ENCODE measurements around the gene PRCC. TPM values are rescaled to one million over a fixed set of nuclear protein-coding genes. Genes with fewer than 3 reads are reported as not detected.

PRCC gene
- total and polyA plus RNA-seq, 2 of the 8 experiments (the other 6 are each of a cell fraction or from before 2014, with no cell fraction given): 95.2 to 115 TPM

DNA sequence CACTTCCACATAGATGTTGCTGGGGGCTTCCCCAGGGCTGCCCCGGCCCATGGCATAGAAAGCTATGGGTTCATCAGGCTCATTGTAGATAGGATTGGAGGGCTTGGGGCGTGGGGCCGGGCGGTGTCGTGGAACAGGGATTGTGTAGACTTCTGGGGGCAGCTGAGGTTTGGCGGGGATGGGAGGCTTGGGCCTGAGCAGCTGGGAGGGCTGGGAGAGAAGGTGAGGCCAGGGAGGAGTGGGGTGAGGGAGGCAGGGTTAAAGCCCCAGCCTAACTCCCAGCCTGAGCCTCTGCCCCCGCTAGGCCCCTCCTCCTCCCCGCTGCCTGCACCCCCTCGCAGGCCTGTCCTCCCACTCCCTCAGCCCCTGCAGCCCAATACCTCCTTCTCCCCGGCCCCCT, 41.9 kb downstream of the PRCC start:
- Histone ChIP-seq H3K9me3 (ENCODE audit: insufficient read depth in 2 of 2, low read depth in 1 of 2, low read length in 1 of 2) (no peaks in the 10 kb centered on the region), H3K23me2 (ENCODE audit: low read depth, low read length) (peaks cover 2% of the 10 kb centered on the region; the same call in 1 of the 2 replicates), H4K91ac (replicated peaks; ENCODE audit: insufficient read length, low read length) (no peak overlapping the region), H3K79me2 (ENCODE audit: control insufficient read depth in 1 of 2, insufficient read depth in 2 of 2, low read length in 2 of 2) (no peaks in the 10 kb centered on the region), H3K4me3 (ENCODE audit: extremely low read depth in 1 of 4, insufficient read depth in 2 of 4, low read depth in 3 of 4, low read length in 4 of 4) (no peak overlapping the region), H3K4ac (replicated peaks; ENCODE audit: insufficient read length, low read depth, low read length) (no peak overlapping the region), H4K20me1 (replicated peaks in 1 of 2; ENCODE audit: control insufficient read depth in 1 of 2, insufficient read depth in 2 of 2, low read length in 2 of 2) (no peaks in the 10 kb centered on the region), H3K4me1 (replicated peaks in 1 of 4; ENCODE audit: control insufficient read depth in 3 of 4, insufficient read depth in 4 of 4, low read length in 3 of 4) (peaks cover 0 to 9% (median 3%) of the 10 kb centered on the region in 4 experiments; a peak in 6 of 7 replicates), H2BK12ac (ENCODE audit: low read depth, low read length) (no peak overlapping the region), H3K36me3 (ENCODE audit: control insufficient read depth in 2 of 4, insufficient read depth in 4 of 4, low read length in 3 of 4) (no peaks in the 10 kb centered on the region), H3K4me2 (ENCODE audit: insufficient read depth in 1 of 2, low read depth in 2 of 2, low read length in 2 of 2) (no peak overlapping the region), H2BK5ac (ENCODE audit: low read depth, low read length) (no peak overlapping the region), H3K18ac (ENCODE audit: extremely low read depth, low read length) (no peak overlapping the region), H3K27me3 (replicated peaks in 1 of 4; ENCODE audit: control insufficient read depth in 3 of 4, extremely low read depth in 1 of 4, insufficient read depth in 3 of 4, low read length in 3 of 4) (peaks cover 0 to 27% (median 23%) of the 10 kb centered on the region in 4 experiments; a peak in 6 of 7 replicates), H2AK5ac (ENCODE audit: low read depth, low read length) (no peak overlapping the region), H3K9ac (replicated peaks in 1 of 4; ENCODE audit: extremely low read depth in 1 of 4, low read depth in 3 of 4, low read length in 3 of 4) (no peak overlapping the region), H3K79me1 (ENCODE audit: low read depth, low read length) (no peaks in the 10 kb centered on the region), H4K8ac (ENCODE audit: extremely low read depth, insufficient read depth, low read length) (peak overlapping the region; percentile 28; the same call in 1 of the 2 replicates), H2BK20ac (ENCODE audit: low read length) (no peak overlapping the region), H2BK120ac (replicated peaks; ENCODE audit: low read depth, low read length) (no peak overlapping the region), H3K23ac (ENCODE audit: insufficient read length) (no peak overlapping the region), H3K56ac (replicated peaks; ENCODE audit: insufficient read length, low read depth, low read length) (no peak overlapping the region), H2BK15ac (ENCODE audit: low read length) (no peak overlapping the region), H3K14ac (ENCODE audit: insufficient read length) (no peak overlapping the region), H3K27ac (ENCODE audit: low read depth, low read length) (no peak overlapping the region), H2AFZ (ENCODE audit: low read length) (no peak overlapping the region), H4K5ac (ENCODE audit: insufficient read length, low read depth, low read length) (no peak overlapping the region)
- ChIA-PET POLR2A (ENCODE audit: partially characterized antibody) (interaction anchor here (1.1 to 2.0 kb wide), 2 partner anchors 9 to 45 kb away, joined by 4 to 6 read pairs; no protein-coding TSS in a partner anchor), CTCF (ENCODE audit: partially characterized antibody) (interaction anchor here (0.6 to 31.8 kb wide), 9 partner anchors 11 to 120 kb away, joined by 3 to 491 read pairs (median 7); partner anchors contain the start of genes INSRR and NTRK1)
- 73% methylated on average over 4 of the region's 10 CpGs; no CpG with 5 or more reads in 1 of the 2 experiments for WGBS, 2 experiments (ENCODE audit: extremely low coverage in 1 of 2, insufficient coverage in 1 of 2, insufficient read length in 1 of 2, insufficient replicate concordance in 2 of 2, low coverage in 1 of 2, low lambda C conversion rate in 2 of 2, missing lambda C conversion rate in 1 of 2)
- FAIRE-seq: no peak
- no peak for TF ChIP-seq SP1 (IDR thresholded peaks at IDR 0.05; ENCODE audit: low read depth, low read length)
- TF ChIP-seq JUN (IDR thresholded peaks at IDR 0.05; ENCODE audit: low read depth, low read length): no peak
- TF ChIP-seq KDM1A (IDR thresholded peaks at IDR 0.05; ENCODE audit: borderline replicate concordance, low read length): no peak
- TF ChIP-seq PHF8 (conservative IDR thresholded peaks at IDR 0.05; ENCODE audit: low read depth, low read length): no peak
- DNase-seq (ENCODE audit: low read depth in 1 of 2, low spot score in 2 of 2): no peak
